ENCODE data around the gene PHACTR1.

The PHACTR1 gene

GRCh38 chr6:13190376-13190775 lies 473.8 kb downstream of the PHACTR1 start:
- no peak for TF ChIP-seq CTCF (IDR thresholded peaks at IDR 0.05; ENCODE audit: insufficient read depth, low read depth, low read length, missing control alignments)
- H3K4me3 ChIP-seq (ENCODE audit: low read depth, low read length): no peak overlapping the region
- DNase-seq (ENCODE audit: low read depth): no peak

GRCh38 chr6:13191461-13191860 lies 474.9 kb downstream of the PHACTR1 start:
- DNase-seq (ENCODE audit: low read depth): no peak
- no peak overlapping the region for H3K4me3 ChIP-seq (ENCODE audit: low read depth, low read length)
- TF ChIP-seq CTCF (IDR thresholded peaks at IDR 0.05; ENCODE audit: insufficient read depth, low read depth, low read length, missing control alignments): no peak

GRCh38 chr6:13194852-13195251 lies 478.3 kb downstream of the PHACTR1 start:
- no peak overlapping the region for H3K4me3 ChIP-seq (ENCODE audit: low read depth, low read length)
- DNase-seq (ENCODE audit: low read depth): peak; percentile 72
- peak; percentile 68 for TF ChIP-seq CTCF (IDR thresholded peaks at IDR 0.05; ENCODE audit: insufficient read depth, low read depth, low read length, missing control alignments)

- no peak for TF ChIP-seq CTCF (IDR thresholded peaks at IDR 0.05; ENCODE audit: insufficient read depth, low read depth, low read length, missing control alignments)
- no peak for DNase-seq (ENCODE audit: low read depth)
- H3K4me3 ChIP-seq (ENCODE audit: low read depth, low read length): no peak overlapping the region
Measured at GRCh38 chr6:13195803-13196202, 479.2 kb downstream of the PHACTR1 start.

GRCh38 chr6:13198168-13198567 lies 481.6 kb downstream of the PHACTR1 start:
- no peak for TF ChIP-seq CTCF (IDR thresholded peaks at IDR 0.05; ENCODE audit: insufficient read depth, low read depth, low read length, missing control alignments)
- no peak overlapping the region for H3K4me3 ChIP-seq (ENCODE audit: low read depth, low read length)
- no peak for DNase-seq (ENCODE audit: low read depth)

- no peak for TF ChIP-seq CTCF (IDR thresholded peaks at IDR 0.05; ENCODE audit: insufficient read depth, low read depth, low read length, missing control alignments)
- no peak for DNase-seq (ENCODE audit: low read depth)
Measured at GRCh38 chr6:13201336-13201735, 484.8 kb downstream of the PHACTR1 start.

GRCh38 chr6:13203145-13203544 lies 486.6 kb downstream of the PHACTR1 start:
- no peak overlapping the region for H3K4me3 ChIP-seq (ENCODE audit: low read depth, low read length)
- DNase-seq (ENCODE audit: low read depth): no peak

More at GRCh38 chr6:13201336-13201735, 484.8 kb downstream of the PHACTR1 start:
- H3K4me3 ChIP-seq (ENCODE audit: low read depth, low read length): no peak overlapping the region

More at GRCh38 chr6:13203145-13203544, 486.6 kb downstream of the PHACTR1 start:
- no peak for TF ChIP-seq CTCF (IDR thresholded peaks at IDR 0.05; ENCODE audit: insufficient read depth, low read depth, low read length, missing control alignments)

All from GM12865 (cell line).